GM18867 (cell line): ENCODE data around the gene TBKBP1.

Experiments used
- ATAC-seq: cut with Tn5 transposase; IDR thresholded peaks from one replicate; pipeline ENCODE4 v1.9.1; 2021; ENCODE audit warnings: mild to moderate bottlenecking, moderate library complexity; ENCODE audit not compliant: unreplicated experiment

TBKBP1 gene

GRCh38 chr17:47760409-47761140 lies 66.6 kb downstream of the TBKBP1 start:
- no peak for ATAC-seq
